Caki2 (cell line): ENCODE measurements around the gene MBOAT1. TPM values are rescaled to one million over a fixed set of nuclear protein-coding genes. Genes with fewer than 3 reads are reported as not detected.
"Not testable (repeated sequence)": the region's sequence is repeated elsewhere in the genome, so short reads cannot be mapped to it uniquely, and the experiment has no call there.

Experiments used
- DNase-seq: peaks from one replicate; pipeline ENCODE4 v3.0.0-alpha.2; 2015; ENCODE audit warnings: low read depth
- in situ Hi-C: cut with HindIII; loops from 2 replicates; pipeline ENCODE4 v1.10.0; 2016; ENCODE audit warnings: low sequenced_read_pairs, low pct_unique_long_range_greater_than_20kb, mixed read lengths
- total RNA-seq: library from RNA; depleted of rRNA; stranded (reverse); fragments of >200 nt; shearing (Covaris generic); gene quantifications from 2 replicates; pipeline ENCODE4 v1.2.3, GENCODE V29; 2014; ENCODE audit warnings: low replicate concordance

Gene MBOAT1
- total RNA-seq, 1 experiment from 2014 or later, result 13.3 TPM

GRCh38 chr6:20159098-20159497 is 53.2 kb downstream of the MBOAT1 start:
- in situ Hi-C loops, result no loop called here
- no peak for DNase-seq

GRCh38 chr6:20158676-20159075 is 53.6 kb downstream of the MBOAT1 start:
- DNase-seq, result no peak
- in situ Hi-C loops, result no loop called here

GRCh38 chr6:20156824-20157223 is 55.4 kb downstream of the MBOAT1 start:
- no peak for DNase-seq
- in situ Hi-C loops, result no loop called here

- in situ Hi-C loops, result no loop called here
- no peak for DNase-seq
Observed at GRCh38 chr6:20154753-20155152, 57.5 kb downstream of the MBOAT1 start.

GRCh38 chr6:20153194-20153593 is 59.1 kb downstream of the MBOAT1 start:
- DNase-seq, result no peak
- in situ Hi-C loops, result no loop called here

- DNase-seq, result no peak
- in situ Hi-C loops, result no loop called here
Observed at GRCh38 chr6:20148433-20148832, 63.8 kb downstream of the MBOAT1 start.

GRCh38 chr6:20147469-20147868 is 64.8 kb downstream of the MBOAT1 start:
- in situ Hi-C loops, result no loop called here

GRCh38 chr6:20146831-20147230 is 65.4 kb downstream of the MBOAT1 start:
- in situ Hi-C loops, DNase-seq: not testable (repeated sequence)

More at GRCh38 chr6:20147469-20147868, 64.8 kb downstream of the MBOAT1 start:
- DNase-seq, result no peak

GRCh38 chr6:20146291-20146690 is 66.0 kb downstream of the MBOAT1 start:
- in situ Hi-C loops, result no loop called here
- no peak for DNase-seq

GRCh38 chr6:20142866-20143265 is 69.4 kb downstream of the MBOAT1 start:
- DNase-seq, result no peak
- in situ Hi-C loops, result no loop called here

- no peak for DNase-seq
- in situ Hi-C loops, result no loop called here
Observed at GRCh38 chr6:20141931-20142330, 70.3 kb downstream of the MBOAT1 start.

GRCh38 chr6:20139127-20139963 is 72.9 kb downstream of the MBOAT1 start:
- in situ Hi-C loops, DNase-seq: not testable (repeated sequence)

GRCh38 chr6:20137837-20138236 is 74.4 kb downstream of the MBOAT1 start:
- no peak for DNase-seq
- in situ Hi-C loops, result no loop called here

- in situ Hi-C loops, result no loop called here
- no peak for DNase-seq
Observed at GRCh38 chr6:20137240-20137639, 75.0 kb downstream of the MBOAT1 start.

- no peak for DNase-seq
- in situ Hi-C loops, result no loop called here
Observed at GRCh38 chr6:20135677-20136268, 76.5 kb downstream of the MBOAT1 start.

- in situ Hi-C loops, result no loop called here
- no peak for DNase-seq
Observed at GRCh38 chr6:20134613-20135012, 77.7 kb downstream of the MBOAT1 start.

- in situ Hi-C loops, result no loop called here
Observed at GRCh38 chr6:20129290-20130088, 82.8 kb downstream of the MBOAT1 start.

GRCh38 chr6:20128018-20128417 is 84.3 kb downstream of the MBOAT1 start:
- DNase-seq, result no peak
- in situ Hi-C loops, result no loop called here

More at GRCh38 chr6:20129290-20130088, 82.8 kb downstream of the MBOAT1 start:
- DNase-seq, result no peak
